Erythroblast (primary cell): ENCODE data around the gene EGFR.

Experiments used
- DNase-seq, 2 experiments: peaks; one replicate each; lab custom pipeline; 2025; lab: John Stamatoyannopoulos, UW
- GATA1 ChIP-seq: IDR thresholded peaks from 2 replicates; pipeline ENCODE4 v1.6.1; 2011; ENCODE audit warnings: low read depth, mild to moderate bottlenecking, control low read depth, low read length, moderate library complexity
- POLR2A ChIP-seq: IDR thresholded peaks from 2 replicates; pipeline ENCODE4 v1.6.1; 2011; ENCODE audit warnings: mild to moderate bottlenecking, low read length

EGFR gene

GRCh38 chr7:55239406-55239805 lies 220.6 kb downstream of the EGFR start:
- TF ChIP-seq GATA1 = no peak
- DNase-seq = no peak

- TF ChIP-seq GATA1 (no peak), POLR2A (no peak)
- no peak for DNase-seq
Observed at GRCh38 chr7:55240418-55241142, 221.8 kb downstream of the EGFR start.

GRCh38 chr7:55241958-55242357 lies 223.1 kb downstream of the EGFR start:
- DNase-seq = no peak
- TF ChIP-seq GATA1 (no peak), POLR2A (no peak)

- DNase-seq = no peak
- TF ChIP-seq POLR2A (no peak), GATA1 (no peak)
Observed at GRCh38 chr7:55242613-55243012, 223.8 kb downstream of the EGFR start.

- DNase-seq = no peak
- no peak for TF ChIP-seq GATA1
- no peak for TF ChIP-seq POLR2A
Observed at GRCh38 chr7:55244006-55244745, 225.4 kb downstream of the EGFR start.

- no peak for DNase-seq
- TF ChIP-seq POLR2A (no peak), GATA1 (no peak)
Observed at GRCh38 chr7:55245271-55245723, 226.5 kb downstream of the EGFR start.

- TF ChIP-seq POLR2A = no peak
- TF ChIP-seq GATA1 = no peak
Observed at GRCh38 chr7:55246171-55246570, 227.4 kb downstream of the EGFR start.

GRCh38 chr7:55247428-55247827 lies 228.6 kb downstream of the EGFR start:
- TF ChIP-seq GATA1 (no peak), POLR2A (no peak)
- no peak for DNase-seq

More at GRCh38 chr7:55246171-55246570, 227.4 kb downstream of the EGFR start:
- DNase-seq = no peak

- DNase-seq = no peak
- no peak for TF ChIP-seq GATA1
- no peak for TF ChIP-seq POLR2A
Observed at GRCh38 chr7:55248526-55248925, 229.7 kb downstream of the EGFR start.

GRCh38 chr7:55249332-55249731 lies 230.5 kb downstream of the EGFR start:
- no peak for TF ChIP-seq GATA1
- TF ChIP-seq POLR2A = no peak
- no peak for DNase-seq

GRCh38 chr7:55250313-55250712 lies 231.5 kb downstream of the EGFR start:
- DNase-seq = peak in 1 of 2 experiments; percentile 10
- TF ChIP-seq POLR2A (no peak), GATA1 (no peak)

GRCh38 chr7:55251313-55251712 lies 232.5 kb downstream of the EGFR start:
- TF ChIP-seq GATA1 (no peak), POLR2A (no peak)
- no peak for DNase-seq

GRCh38 chr7:55251911-55252310 lies 233.1 kb downstream of the EGFR start:
- TF ChIP-seq GATA1 = no peak
- no peak for TF ChIP-seq POLR2A
- DNase-seq = no peak

GRCh38 chr7:55252386-55252785 lies 233.6 kb downstream of the EGFR start:
- TF ChIP-seq POLR2A (no peak), GATA1 (no peak)
- no peak for DNase-seq
